Dermis microvascular lymphatic vessel endothelial cell (primary cell): ENCODE measurements around the gene INHBE. TPM values are rescaled to one million over a fixed set of nuclear protein-coding genes. Genes with fewer than 3 reads are reported as not detected.

Experiments used
- DNase-seq, 2 donors: peaks; one replicate each; pipeline versions ENCODE4 v3.0.0 to v3.0.0-alpha.2; 2010; ENCODE audit warnings: low read depth in 2 of 2
- total RNA-seq: library from RNA; depleted of rRNA; stranded (reverse); fragments of >200 nt; gene quantifications from 2 replicates; pipeline ENCODE4 v1.2.1, GENCODE V29; 2014

The INHBE gene
- total RNA-seq, 1 donor from 2014 or later: not detected

- DNase-seq: no peak
Observed at GRCh38 chr12:57460841-57461275, 5.8 kb downstream of the INHBE start.

- peak in 1 of 2 donors; percentile 44 for DNase-seq
Observed at GRCh38 chr12:57461276-57461916, 6.3 kb downstream of the INHBE start.

DNA sequence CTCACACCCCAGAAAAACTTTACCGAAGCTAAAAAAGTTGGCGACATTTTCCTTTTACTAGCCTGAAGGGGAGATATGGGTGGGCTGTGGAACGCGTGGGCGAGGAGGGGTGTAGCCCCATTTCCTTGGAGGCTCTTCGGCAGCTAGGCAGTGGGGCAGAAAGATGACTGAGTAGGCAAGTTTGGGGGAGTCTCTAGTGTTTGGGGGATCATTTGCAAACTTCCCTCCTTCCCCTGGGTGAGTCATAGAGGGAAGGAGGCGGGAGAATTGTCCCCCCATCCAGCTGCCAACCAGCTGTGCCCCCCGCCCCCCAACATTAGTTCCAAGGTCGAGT, 6.8 kb downstream of the INHBE start:
- DNase-seq: no peak

- DNase-seq: peak; percentile 57 to 84
Observed at GRCh38 chr12:57462251-57462911, 7.3 kb downstream of the INHBE start.

GRCh38 chr12:57462912-57463253, 7.8 kb downstream of the INHBE start:
- no peak for DNase-seq

- no peak for DNase-seq
Observed at GRCh38 chr12:57464569-57464968, 9.5 kb downstream of the INHBE start.

DNA sequence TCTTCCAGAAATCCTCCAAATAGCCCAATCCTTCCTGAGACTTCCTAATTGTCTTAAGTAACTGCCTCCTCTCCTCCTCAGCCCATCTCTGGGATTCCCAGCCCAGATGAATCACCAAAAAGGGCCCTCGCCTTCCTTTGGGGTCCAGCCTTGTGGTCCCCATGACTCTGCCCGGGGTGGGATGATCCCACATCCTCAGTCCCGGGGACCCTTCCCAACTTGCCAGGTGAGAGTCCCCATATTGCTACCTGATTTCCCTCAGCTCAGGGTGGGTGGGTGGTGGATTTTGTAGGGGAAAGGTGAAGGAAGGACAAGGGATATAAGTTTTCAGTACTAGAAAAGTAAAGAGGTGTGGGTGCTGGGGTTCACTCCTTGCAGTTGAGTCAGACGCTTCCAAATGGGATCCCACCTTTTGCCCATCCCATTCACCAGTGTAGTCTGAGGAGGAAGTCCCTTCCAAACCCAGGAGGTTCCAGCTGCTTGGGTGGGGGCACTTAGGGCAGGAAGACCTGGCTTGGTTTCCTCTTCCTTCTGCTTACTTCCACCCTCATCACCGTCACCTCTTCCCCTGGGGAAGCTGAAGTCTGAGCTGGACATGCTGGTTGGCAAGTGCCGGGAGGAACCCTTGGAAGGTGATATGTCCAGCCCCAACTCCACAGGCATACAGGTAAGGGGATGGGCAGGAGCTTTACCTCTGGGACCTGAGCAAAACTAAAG, 10.1 kb downstream of the INHBE start:
- DNase-seq: no peak

DNA sequence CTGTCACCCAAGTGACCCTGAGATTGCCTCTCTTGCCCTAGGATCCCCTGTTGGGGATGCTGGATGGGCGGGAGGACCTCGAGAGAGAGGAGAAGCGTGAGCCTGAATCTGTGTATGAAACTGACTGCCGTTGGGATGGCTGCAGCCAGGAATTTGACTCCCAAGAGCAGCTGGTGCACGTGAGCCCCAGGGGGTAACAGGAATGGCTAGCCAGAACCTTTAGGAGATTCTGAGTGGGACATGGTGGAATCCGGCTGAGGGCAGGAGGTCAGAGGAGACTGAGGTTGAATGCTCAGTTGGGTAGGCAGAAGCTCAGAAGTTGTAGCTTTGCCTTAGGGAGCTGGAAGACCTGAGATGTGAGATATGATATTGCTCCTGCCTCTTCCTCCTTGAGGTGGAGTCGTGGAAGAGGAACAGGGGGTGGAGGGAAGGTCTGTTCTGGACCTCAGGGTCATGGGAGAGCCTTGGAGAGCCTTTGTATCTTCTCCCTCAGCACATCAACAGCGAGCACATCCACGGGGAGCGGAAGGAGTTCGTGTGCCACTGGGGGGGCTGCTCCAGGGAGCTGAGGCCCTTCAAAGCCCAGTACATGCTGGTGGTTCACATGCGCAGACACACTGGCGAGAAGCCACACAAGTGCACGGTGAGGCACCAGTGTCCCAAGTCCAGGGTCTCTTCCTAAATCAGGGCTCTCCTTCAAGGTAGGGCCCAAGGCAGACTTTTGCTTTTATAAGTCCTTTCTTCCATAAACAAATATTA, 10.8 kb downstream of the INHBE start:
- no peak for DNase-seq

- no peak for DNase-seq
Observed at GRCh38 chr12:57467212-57467874, 12.2 kb downstream of the INHBE start.

GRCh38 chr12:57467915-57468314, 12.8 kb downstream of the INHBE start:
- DNase-seq: no peak

GRCh38 chr12:57469296-57470164, 14.4 kb downstream of the INHBE start:
- no peak for DNase-seq

DNA sequence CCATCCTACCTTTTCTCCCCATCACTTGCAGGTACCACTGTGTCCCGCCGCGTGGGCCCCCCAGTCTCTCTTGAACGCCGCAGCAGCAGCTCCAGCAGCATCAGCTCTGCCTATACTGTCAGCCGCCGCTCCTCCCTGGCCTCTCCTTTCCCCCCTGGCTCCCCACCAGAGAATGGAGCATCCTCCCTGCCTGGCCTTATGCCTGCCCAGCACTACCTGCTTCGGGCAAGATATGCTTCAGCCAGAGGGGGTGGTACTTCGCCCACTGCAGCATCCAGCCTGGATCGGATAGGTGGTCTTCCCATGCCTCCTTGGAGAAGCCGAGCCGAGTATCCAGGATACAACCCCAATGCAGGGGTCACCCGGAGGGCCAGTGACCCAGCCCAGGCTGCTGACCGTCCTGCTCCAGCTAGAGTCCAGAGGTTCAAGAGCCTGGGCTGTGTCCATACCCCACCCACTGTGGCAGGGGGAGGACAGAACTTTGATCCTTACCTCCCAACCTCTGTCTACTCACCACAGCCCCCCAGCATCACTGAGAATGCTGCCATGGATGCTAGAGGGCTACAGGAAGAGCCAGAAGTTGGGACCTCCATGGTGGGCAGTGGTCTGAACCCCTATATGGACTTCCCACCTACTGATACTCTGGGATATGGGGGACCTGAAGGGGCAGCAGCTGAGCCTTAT, 15.3 kb downstream of the INHBE start:
- DNase-seq: no peak

DNA sequence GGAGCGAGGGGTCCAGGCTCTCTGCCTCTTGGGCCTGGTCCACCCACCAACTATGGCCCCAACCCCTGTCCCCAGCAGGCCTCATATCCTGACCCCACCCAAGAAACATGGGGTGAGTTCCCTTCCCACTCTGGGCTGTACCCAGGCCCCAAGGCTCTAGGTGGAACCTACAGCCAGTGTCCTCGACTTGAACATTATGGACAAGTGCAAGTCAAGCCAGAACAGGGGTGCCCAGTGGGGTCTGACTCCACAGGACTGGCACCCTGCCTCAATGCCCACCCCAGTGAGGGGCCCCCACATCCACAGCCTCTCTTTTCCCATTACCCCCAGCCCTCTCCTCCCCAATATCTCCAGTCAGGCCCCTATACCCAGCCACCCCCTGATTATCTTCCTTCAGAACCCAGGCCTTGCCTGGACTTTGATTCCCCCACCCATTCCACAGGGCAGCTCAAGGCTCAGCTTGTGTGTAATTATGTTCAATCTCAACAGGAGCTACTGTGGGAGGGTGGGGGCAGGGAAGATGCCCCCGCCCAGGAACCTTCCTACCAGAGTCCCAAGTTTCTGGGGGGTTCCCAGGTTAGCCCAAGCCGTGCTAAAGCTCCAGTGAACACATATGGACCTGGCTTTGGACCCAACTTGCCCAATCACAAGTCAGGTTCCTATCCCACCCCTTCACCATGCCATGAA, 16.0 kb downstream of the INHBE start:
- DNase-seq: no peak

DNA sequence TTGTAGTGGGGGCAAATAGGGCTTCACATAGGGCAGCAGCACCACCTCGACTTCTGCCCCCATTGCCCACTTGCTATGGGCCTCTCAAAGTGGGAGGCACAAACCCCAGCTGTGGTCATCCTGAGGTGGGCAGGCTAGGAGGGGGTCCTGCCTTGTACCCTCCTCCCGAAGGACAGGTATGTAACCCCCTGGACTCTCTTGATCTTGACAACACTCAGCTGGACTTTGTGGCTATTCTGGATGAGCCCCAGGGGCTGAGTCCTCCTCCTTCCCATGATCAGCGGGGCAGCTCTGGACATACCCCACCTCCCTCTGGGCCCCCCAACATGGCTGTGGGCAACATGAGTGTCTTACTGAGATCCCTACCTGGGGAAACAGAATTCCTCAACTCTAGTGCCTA, 16.6 kb downstream of the INHBE start:
- no peak for DNase-seq

DNA sequence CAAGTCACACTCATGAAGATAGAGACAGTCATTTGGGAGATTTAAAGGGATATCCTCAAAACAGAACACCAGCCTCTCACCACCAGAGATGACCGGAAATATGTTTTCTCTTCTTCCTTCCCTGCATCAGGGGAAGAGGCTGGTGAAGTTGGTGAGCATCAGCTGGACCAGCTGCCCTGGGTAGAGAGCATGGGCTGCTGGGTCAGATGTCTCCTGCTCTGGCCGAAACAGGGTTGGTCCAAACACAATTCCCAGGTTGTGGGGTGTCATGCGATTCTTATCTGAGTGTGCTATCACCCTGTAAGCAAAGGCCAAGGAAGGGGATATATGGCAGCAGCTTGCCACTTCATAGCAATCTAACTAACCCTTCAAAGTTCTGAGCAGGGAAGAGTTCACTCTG, 17.3 kb downstream of the INHBE start:
- no peak for DNase-seq

DNA sequence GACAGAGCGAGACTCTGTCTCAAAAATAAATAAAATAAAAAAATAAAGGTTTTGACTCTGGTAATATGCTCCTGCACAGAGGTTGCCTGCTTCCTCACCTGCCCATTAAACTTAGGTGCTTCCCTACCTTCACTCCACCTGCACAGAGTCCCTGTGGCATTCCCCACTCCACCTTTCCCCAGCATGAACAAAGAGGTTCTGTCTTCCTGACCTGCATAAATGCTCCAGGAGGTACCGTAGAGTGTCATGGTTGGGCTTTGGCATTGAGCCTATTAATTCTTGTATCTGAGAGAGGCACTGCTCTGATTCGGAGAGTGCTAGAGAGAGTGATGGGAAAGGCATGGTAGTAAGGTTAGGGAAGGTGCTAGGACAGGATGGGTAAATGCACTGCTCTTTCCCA, 18.3 kb downstream of the INHBE start:
- no peak for DNase-seq

- no peak for DNase-seq
Observed at GRCh38 chr12:57473886-57474285, 18.8 kb downstream of the INHBE start.

DNA sequence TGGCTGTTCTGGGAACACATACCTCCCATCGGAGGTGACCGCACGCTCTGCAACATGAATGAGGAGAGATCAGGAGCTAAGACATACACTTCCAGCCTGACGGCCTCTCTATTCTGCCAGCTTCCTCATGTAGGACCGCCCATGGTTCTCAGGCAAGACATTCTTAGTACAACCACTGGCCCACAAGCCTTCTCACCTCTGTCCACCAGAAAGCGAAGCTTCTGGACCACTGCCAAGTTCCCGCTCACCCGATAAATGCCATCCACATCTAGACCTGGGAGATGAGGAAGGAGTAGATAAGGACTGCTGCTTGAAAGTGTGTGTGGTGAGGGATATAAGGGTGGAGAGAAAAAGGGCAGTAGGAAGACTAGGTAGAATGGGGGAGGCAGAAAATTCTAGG, 19.3 kb downstream of the INHBE start:
- no peak for DNase-seq

DNA sequence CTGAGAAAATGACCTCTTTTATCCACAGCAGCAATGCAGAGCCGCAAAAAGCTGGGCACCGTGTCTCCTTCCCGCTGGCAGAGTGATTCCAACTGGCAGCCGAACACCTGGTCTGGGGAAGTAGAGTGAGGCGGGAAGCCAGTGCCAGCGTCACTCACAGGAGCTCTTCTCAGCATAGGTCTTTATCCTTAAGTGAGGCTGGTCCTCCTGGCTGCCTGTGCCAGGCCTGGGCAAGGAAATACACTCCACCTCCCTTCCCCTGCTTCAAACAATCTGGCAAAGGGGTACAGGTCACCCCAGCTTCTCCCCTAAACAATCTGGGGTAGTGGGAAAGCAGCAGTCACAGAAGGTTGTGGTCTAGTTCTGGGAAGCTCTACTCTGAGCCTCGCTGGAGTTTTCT, 19.8 kb downstream of the INHBE start:
- no peak for DNase-seq
